HepG2 (cell line): ENCODE data around the gene CDC42EP1. TPM values are rescaled to one million over a fixed set of nuclear protein-coding genes. Genes with fewer than 3 reads are reported as not detected.

ENCODE experiments used
- ARID5B ChIP-seq: IDR thresholded peaks from 2 replicates; pipeline ENCODE4 v1.4.0; 2020; ENCODE audit warnings: mild to moderate bottlenecking, missing genetic modification reagents
- ATM ChIP-seq: fragments of 450-650 bp; IDR thresholded peaks from 2 replicates; pipeline ENCODE4 v1.7.1; 2017; ENCODE audit warnings: mild to moderate bottlenecking, borderline replicate concordance
- GMEB2 ChIP-seq: IDR thresholded peaks from 2 replicates; pipeline ENCODE4 v1.6.1; 2016; ENCODE audit warnings: missing biosample characterization, missing genetic modification reagents, low read depth
- MIXL1 ChIP-seq: IDR thresholded peaks from 2 replicates; pipeline ENCODE4 v1.6.1; 2016
- PITX1 ChIP-seq: sonication (generic); formaldehyde crosslinking; IDR thresholded peaks from 2 replicates; pipeline ENCODE4 v1.5.1; 2020; ENCODE audit warnings: mild to moderate bottlenecking, missing genetic modification reagents
- ZNF121 ChIP-seq: sonication (generic); formaldehyde crosslinking; IDR thresholded peaks from 2 replicates; pipeline ENCODE4 v1.5.0; 2020; ENCODE audit warnings: mild to moderate bottlenecking, missing genetic modification reagents
- ZNF143 ChIP-seq: sonication (generic); formaldehyde crosslinking; IDR thresholded peaks from 2 replicates; pipeline ENCODE4 v1.4.0; 2020; ENCODE audit warnings: missing genetic modification reagents
- ZNF280D ChIP-seq: sonication (generic); formaldehyde crosslinking; IDR thresholded peaks from 2 replicates; pipeline ENCODE4 v1.5.1; 2020; ENCODE audit warnings: mild to moderate bottlenecking, missing genetic modification reagents
- ZNF337 ChIP-seq: sonication (generic); formaldehyde crosslinking; IDR thresholded peaks from 2 replicates; pipeline ENCODE4 v1.5.1; 2020; ENCODE audit warnings: missing genetic modification reagents, low read depth, mild to moderate bottlenecking, borderline replicate concordance
- ZNF616 ChIP-seq: sonication (generic); formaldehyde crosslinking; IDR thresholded peaks from 2 replicates; pipeline ENCODE4 v1.5.0; 2020; ENCODE audit warnings: low read depth, mild to moderate bottlenecking, missing genetic modification reagents
- polyA plus RNA-seq, 8 experiments: library from polyadenylated mRNA; depleted of rRNA in 3 of 8; stranded (reverse) in 7 of 8; unstranded in 1 of 8; fragments of >200 nt; fragmentation: Illumina TruSeq in 4 of 8; extraction: Trizol in 4 of 8; gene quantifications; 2 replicates each; pipeline versions ENCODE4 v1.2.1 to v1.2.3, GENCODE V29; 2011 to 2016; ENCODE audit warnings: low read depth in 4 of 8, missing spikeins in 1 of 8, mixed read lengths in 1 of 8; ENCODE audit not compliant: insufficient read depth in 1 of 8
- total RNA-seq, 5 experiments: library from RNA; depleted of rRNA; stranded (reverse); fragments of >200 nt; fragmentation: Illumina TruSeq; extraction: Trizol; gene quantifications; 2 replicates each; pipeline ENCODE4 v1.2.3, GENCODE V29; 2016; ENCODE audit warnings: low read depth in 1 of 5
- TF ChIP-seq, protein P1 (sequence below): sonication (generic); formaldehyde crosslinking; IDR thresholded peaks from 2 replicates; pipeline ENCODE4 v1.9.0; 2022; ENCODE audit warnings: missing genetic modification reagents, mild to moderate bottlenecking, borderline replicate concordance
- TF ChIP-seq, protein P2 (sequence below): sonication (generic); formaldehyde crosslinking; conservative IDR thresholded peaks from 2 replicates; pipeline ENCODE4 v1.8.0; 2022; ENCODE audit warnings: low read depth, missing genetic modification reagents
- TF ChIP-seq, protein P3 (sequence below): sonication (generic); formaldehyde crosslinking; IDR thresholded peaks from 2 replicates; pipeline ENCODE4 v1.8.1; 2022; ENCODE audit warnings: mild to moderate bottlenecking, missing genetic modification reagents

The CDC42EP1 gene
- total and polyA plus RNA-seq, 2 of the 13 experiments (the other 11 are each of a cell fraction or from before 2014, with no cell fraction given) = 17.1 to 29.5 TPM

GRCh38 chr22:37538590-37539357 lies 21.5 kb upstream of the CDC42EP1 start (continued):
- TF ChIP-seq, protein P1, sequence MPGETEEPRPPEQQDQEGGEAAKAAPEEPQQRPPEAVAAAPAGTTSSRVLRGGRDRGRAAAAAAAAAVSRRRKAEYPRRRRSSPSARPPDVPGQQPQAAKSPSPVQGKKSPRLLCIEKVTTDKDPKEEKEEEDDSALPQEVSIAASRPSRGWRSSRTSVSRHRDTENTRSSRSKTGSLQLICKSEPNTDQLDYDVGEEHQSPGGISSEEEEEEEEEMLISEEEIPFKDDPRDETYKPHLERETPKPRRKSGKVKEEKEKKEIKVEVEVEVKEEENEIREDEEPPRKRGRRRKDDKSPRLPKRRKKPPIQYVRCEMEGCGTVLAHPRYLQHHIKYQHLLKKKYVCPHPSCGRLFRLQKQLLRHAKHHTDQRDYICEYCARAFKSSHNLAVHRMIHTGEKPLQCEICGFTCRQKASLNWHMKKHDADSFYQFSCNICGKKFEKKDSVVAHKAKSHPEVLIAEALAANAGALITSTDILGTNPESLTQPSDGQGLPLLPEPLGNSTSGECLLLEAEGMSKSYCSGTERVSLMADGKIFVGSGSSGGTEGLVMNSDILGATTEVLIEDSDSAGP (CRISPR knock-in tag) = peak; percentile 84
- TF ChIP-seq ARID5B (CRISPR knock-in tag) (peak; percentile 51), ZNF143 (CRISPR knock-in tag) (no peak), ZNF121 (no peak), ZNF280D (CRISPR knock-in tag) (0 out of 2 replicates have a peak, but pooled peaks have one; percentile 49), GMEB2 (no peak), ZNF337 (CRISPR knock-in tag) (0 out of 2 replicates have a peak, but pooled peaks have one; percentile 27), PITX1 (CRISPR knock-in tag) (no peak), MIXL1 (CRISPR knock-in tag) (peak; percentile 62; the same call in 1 of the 2 replicates), ATM (no peak), ZNF616 (CRISPR knock-in tag) (no peak)
- TF ChIP-seq, protein P2, sequence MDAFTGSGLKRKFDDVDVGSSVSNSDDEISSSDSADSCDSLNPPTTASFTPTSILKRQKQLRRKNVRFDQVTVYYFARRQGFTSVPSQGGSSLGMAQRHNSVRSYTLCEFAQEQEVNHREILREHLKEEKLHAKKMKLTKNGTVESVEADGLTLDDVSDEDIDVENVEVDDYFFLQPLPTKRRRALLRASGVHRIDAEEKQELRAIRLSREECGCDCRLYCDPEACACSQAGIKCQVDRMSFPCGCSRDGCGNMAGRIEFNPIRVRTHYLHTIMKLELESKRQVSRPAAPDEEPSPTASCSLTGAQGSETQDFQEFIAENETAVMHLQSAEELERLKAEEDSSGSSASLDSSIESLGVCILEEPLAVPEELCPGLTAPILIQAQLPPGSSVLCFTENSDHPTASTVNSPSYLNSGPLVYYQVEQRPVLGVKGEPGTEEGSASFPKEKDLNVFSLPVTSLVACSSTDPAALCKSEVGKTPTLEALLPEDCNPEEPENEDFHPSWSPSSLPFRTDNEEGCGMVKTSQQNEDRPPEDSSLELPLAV = no peak
- TF ChIP-seq, protein P3, sequence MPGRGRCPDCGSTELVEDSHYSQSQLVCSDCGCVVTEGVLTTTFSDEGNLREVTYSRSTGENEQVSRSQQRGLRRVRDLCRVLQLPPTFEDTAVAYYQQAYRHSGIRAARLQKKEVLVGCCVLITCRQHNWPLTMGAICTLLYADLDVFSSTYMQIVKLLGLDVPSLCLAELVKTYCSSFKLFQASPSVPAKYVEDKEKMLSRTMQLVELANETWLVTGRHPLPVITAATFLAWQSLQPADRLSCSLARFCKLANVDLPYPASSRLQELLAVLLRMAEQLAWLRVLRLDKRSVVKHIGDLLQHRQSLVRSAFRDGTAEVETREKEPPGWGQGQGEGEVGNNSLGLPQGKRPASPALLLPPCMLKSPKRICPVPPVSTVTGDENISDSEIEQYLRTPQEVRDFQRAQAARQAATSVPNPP (CRISPR knock-in tag) = no peak
